Measurements from ENCODE around the gene DNASE2.
A peak's percentile ranks its signal among the peaks of the same experiment; 100 is the strongest.
"Not testable (repeated sequence)": the region's sequence is repeated elsewhere in the genome, so short reads cannot be mapped to it uniquely, and the experiment has no call there.

DNASE2 gene, protein sequence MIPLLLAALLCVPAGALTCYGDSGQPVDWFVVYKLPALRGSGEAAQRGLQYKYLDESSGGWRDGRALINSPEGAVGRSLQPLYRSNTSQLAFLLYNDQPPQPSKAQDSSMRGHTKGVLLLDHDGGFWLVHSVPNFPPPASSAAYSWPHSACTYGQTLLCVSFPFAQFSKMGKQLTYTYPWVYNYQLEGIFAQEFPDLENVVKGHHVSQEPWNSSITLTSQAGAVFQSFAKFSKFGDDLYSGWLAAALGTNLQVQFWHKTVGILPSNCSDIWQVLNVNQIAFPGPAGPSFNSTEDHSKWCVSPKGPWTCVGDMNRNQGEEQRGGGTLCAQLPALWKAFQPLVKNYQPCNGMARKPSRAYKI

GRCh38 chr19:12881172-12881808, at the start of gene DNASE2:
DNASE2 (minus strand) TSS chr19:12881449; CDS start chr19:12881375, 74 bp downstream.
- peaks cover 9% of the 10 kb centered on the region for H3K27me3 Mint-ChIP-seq
- peaks cover 7% of the 10 kb centered on the region for H3K9me3 Mint-ChIP-seq
- intact Hi-C loops (cut with micrococcal nuclease) = no loop called here
- H3K36me3 Mint-ChIP-seq (ENCODE audit: low read depth) = peaks cover 27% of the 10 kb centered on the region
- peaks cover 67% of the 10 kb centered on the region for H3K4me1 Mint-ChIP-seq (ENCODE audit: low read depth)
- H3K27ac Mint-ChIP-seq = peak within 1 kb of the TSS; percentile 97
- H3K4me3 Mint-ChIP-seq = peak within 1 kb of the TSS; percentile 75

DNA sequence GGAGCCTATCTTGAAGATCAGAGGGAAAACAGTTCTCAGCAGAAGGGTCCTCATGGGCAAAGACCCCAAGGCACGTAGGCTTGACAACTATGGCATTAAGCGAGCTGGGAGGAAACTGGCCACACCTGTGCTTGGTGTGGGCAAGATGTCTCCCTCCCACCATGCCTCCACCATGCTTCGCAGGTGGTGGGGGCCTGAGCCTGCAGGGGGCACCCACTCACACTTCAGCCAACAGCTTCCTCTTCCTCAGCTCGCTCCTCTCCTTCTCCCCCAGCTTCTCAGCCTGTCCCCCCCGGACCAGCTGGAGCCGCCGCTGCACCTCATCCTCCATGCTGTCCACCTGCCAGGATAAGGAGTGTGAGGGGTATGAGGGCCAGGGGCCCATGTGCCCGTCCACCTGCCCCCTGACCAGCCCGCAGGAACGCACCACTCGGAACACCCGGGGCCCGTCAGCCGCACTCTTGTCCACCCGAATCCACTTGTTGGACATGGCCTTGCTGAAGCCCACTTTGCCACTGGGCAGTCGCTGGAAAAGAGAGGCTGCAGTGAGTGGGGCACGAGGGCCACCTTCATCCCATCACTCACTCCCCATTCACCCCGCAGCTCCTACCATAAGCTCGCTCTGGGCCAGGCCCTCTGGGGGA, 48.9 kb upstream of the DNASE2 start:
- no peaks in the 10 kb centered on the region for H3K27me3 Mint-ChIP-seq
- intact Hi-C loops (cut with micrococcal nuclease) = no loop called here
- no peak overlapping the region for H3K4me3 Mint-ChIP-seq
- no peak overlapping the region for H3K27ac Mint-ChIP-seq
- peaks cover 74% of the 10 kb centered on the region for H3K36me3 Mint-ChIP-seq (ENCODE audit: low read depth)
- H3K4me1 Mint-ChIP-seq (ENCODE audit: low read depth) = peaks cover 34% of the 10 kb centered on the region
- H3K9me3 Mint-ChIP-seq = no peaks in the 10 kb centered on the region

- Mint-ChIP-seq H3K27me3 (no peaks in the 10 kb centered on the region), H3K4me1 (ENCODE audit: low read depth) (no peaks in the 10 kb centered on the region), H3K36me3 (ENCODE audit: low read depth) (peaks cover 87% of the 10 kb centered on the region), H3K4me3 (no peak overlapping the region), H3K9me3 (no peaks in the 10 kb centered on the region), H3K27ac (no peak overlapping the region)
- intact Hi-C loops (cut with micrococcal nuclease) = no loop called here
Observed at GRCh38 chr19:12924621-12925310, 43.5 kb upstream of the DNASE2 start.

- H3K4me1 Mint-ChIP-seq (ENCODE audit: low read depth) = peaks cover 16% of the 10 kb centered on the region
- H3K27me3 Mint-ChIP-seq = no peaks in the 10 kb centered on the region
- H3K36me3 Mint-ChIP-seq (ENCODE audit: low read depth) = peaks cover 69% of the 10 kb centered on the region
- intact Hi-C loops (cut with micrococcal nuclease) = no loop called here
- H3K9me3 Mint-ChIP-seq = no peaks in the 10 kb centered on the region
- no peak overlapping the region for H3K4me3 Mint-ChIP-seq
- no peak overlapping the region for H3K27ac Mint-ChIP-seq
Observed at GRCh38 chr19:12922959-12923358, 41.7 kb upstream of the DNASE2 start.

- Mint-ChIP-seq H3K4me1 (ENCODE audit: low read depth) (peaks cover 17% of the 10 kb centered on the region), H3K36me3 (ENCODE audit: low read depth) (peaks cover 50% of the 10 kb centered on the region), H3K9me3 (no peaks in the 10 kb centered on the region), H3K27me3 (no peaks in the 10 kb centered on the region), H3K4me3 (no peak overlapping the region), H3K27ac (peak overlapping the region; percentile 83)
- intact Hi-C loops (cut with micrococcal nuclease) = no loop called here
Observed at GRCh38 chr19:12921047-12921446, 39.8 kb upstream of the DNASE2 start.

GRCh38 chr19:12918253-12918652, 37.0 kb upstream of the DNASE2 start:
- peaks cover 30% of the 10 kb centered on the region for H3K4me1 Mint-ChIP-seq (ENCODE audit: low read depth)
- H3K4me3 Mint-ChIP-seq = peak overlapping the region; percentile 38
- H3K36me3 Mint-ChIP-seq (ENCODE audit: low read depth) = peaks cover 22% of the 10 kb centered on the region
- H3K27me3 Mint-ChIP-seq = no peaks in the 10 kb centered on the region
- intact Hi-C loops (cut with micrococcal nuclease) = loop anchor here (2.0 kb wide), 1 partner anchor 15 kb away; the partner anchor contains the start of gene FARSA
- peak overlapping the region; percentile 83 for H3K27ac Mint-ChIP-seq
- H3K9me3 Mint-ChIP-seq = no peaks in the 10 kb centered on the region

GRCh38 chr19:12915860-12916259, 34.6 kb upstream of the DNASE2 start:
- H3K27me3 Mint-ChIP-seq; intact Hi-C loops (cut with micrococcal nuclease); H3K9me3 Mint-ChIP-seq; H3K36me3 Mint-ChIP-seq (ENCODE audit: low read depth); H3K27ac Mint-ChIP-seq; H3K4me3 Mint-ChIP-seq: not testable (repeated sequence)
- peaks cover 41% of the 10 kb centered on the region for H3K4me1 Mint-ChIP-seq (ENCODE audit: low read depth)

DNA sequence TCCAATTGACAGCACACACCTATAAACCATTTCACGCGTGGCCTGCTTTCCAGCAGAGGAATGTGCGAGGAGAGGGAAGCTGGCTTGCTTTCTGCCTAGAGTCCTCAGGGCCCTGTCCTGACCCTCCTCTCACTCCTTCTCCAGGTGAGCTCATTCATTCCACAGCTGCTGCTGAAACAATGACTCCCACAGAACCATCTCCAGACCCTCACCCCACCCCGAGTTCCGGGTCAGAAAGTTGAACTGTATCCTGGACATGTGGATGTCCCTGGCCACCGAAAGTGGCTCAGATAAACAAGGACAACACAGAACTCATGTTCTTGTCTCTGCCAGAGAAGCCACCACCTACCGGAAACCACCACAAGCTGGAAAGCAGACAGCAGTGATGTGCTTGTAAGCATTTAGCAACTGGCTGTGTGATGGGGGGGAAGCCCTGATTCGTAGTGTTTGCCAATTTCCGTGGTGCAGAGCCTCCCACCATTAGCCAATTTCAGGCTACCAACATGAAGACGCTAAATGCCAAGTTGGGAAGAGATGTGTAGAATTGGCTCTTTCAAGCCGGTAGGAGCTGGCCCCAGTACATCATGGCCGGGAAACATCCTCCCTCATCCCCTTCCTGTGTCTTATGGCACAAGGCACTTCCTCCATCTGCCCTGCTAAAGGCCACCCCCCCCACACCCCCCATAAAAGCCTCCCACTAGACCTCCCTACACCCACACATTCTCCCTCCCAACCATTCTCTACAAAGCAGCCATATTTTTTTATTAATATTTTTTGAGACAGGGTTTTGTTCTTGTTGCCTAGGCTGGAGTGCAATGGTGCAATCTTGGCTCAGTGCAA, 32.8 kb upstream of the DNASE2 start:
- H3K4me3 Mint-ChIP-seq = no peak overlapping the region
- H3K9me3 Mint-ChIP-seq = no peaks in the 10 kb centered on the region
- peaks cover 37% of the 10 kb centered on the region for H3K4me1 Mint-ChIP-seq (ENCODE audit: low read depth)
- H3K27ac Mint-ChIP-seq = peak overlapping the region; percentile 71
- no peaks in the 10 kb centered on the region for H3K27me3 Mint-ChIP-seq
- H3K36me3 Mint-ChIP-seq (ENCODE audit: low read depth) = no peaks in the 10 kb centered on the region
- intact Hi-C loops (cut with micrococcal nuclease) = no loop called here

GRCh38 chr19:12913011-12913561, 31.8 kb upstream of the DNASE2 start:
- Mint-ChIP-seq H3K4me3 (no peak overlapping the region), H3K36me3 (ENCODE audit: low read depth) (no peaks in the 10 kb centered on the region), H3K27me3 (no peaks in the 10 kb centered on the region), H3K27ac (peak overlapping the region; percentile 56), H3K9me3 (no peaks in the 10 kb centered on the region), H3K4me1 (ENCODE audit: low read depth) (peaks cover 27% of the 10 kb centered on the region)
- intact Hi-C loops (cut with micrococcal nuclease) = no loop called here

DNA sequence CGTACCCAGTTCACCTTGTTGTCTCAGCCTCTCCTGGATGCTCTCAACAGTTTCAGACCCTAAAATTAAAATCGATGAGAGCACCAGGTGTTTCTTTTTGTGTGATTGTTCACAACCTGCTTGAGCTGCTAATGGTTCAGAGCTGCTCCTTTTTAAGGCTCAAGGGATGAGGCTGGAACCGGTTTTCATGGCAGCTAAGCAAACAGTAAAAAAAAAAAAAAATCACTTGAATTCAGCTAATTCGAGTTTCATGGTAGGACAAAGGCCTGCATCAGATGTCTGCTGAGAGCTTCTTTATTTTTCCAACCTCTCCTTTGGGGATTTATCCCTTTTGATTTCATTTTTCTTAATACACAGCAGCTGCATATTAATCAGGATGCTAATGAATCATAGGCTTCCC, 31.3 kb upstream of the DNASE2 start:
- H3K27me3 Mint-ChIP-seq = no peaks in the 10 kb centered on the region
- no peaks in the 10 kb centered on the region for H3K36me3 Mint-ChIP-seq (ENCODE audit: low read depth)
- intact Hi-C loops (cut with micrococcal nuclease) = no loop called here
- H3K9me3 Mint-ChIP-seq = no peaks in the 10 kb centered on the region
- H3K27ac Mint-ChIP-seq = peak overlapping the region; percentile 56
- H3K4me1 Mint-ChIP-seq (ENCODE audit: low read depth) = peaks cover 24% of the 10 kb centered on the region
- no peak overlapping the region for H3K4me3 Mint-ChIP-seq

- Mint-ChIP-seq H3K36me3 (ENCODE audit: low read depth) (peaks cover 7% of the 10 kb centered on the region), H3K4me1 (ENCODE audit: low read depth) (peaks cover 2% of the 10 kb centered on the region), H3K27me3 (no peaks in the 10 kb centered on the region), H3K4me3 (no peak overlapping the region), H3K9me3 (no peaks in the 10 kb centered on the region), H3K27ac (no peak overlapping the region)
- intact Hi-C loops (cut with micrococcal nuclease) = no loop called here
Observed at GRCh38 chr19:12907166-12907565, 25.9 kb upstream of the DNASE2 start.

- Mint-ChIP-seq H3K36me3 (ENCODE audit: low read depth) (peaks cover 60% of the 10 kb centered on the region), H3K27ac (no peak overlapping the region), H3K4me1 (ENCODE audit: low read depth) (no peaks in the 10 kb centered on the region), H3K27me3 (no peaks in the 10 kb centered on the region), H3K4me3 (no peak overlapping the region), H3K9me3 (no peaks in the 10 kb centered on the region)
- intact Hi-C loops (cut with micrococcal nuclease) = no loop called here
Observed at GRCh38 chr19:12899891-12900518, 18.8 kb upstream of the DNASE2 start.

DNA sequence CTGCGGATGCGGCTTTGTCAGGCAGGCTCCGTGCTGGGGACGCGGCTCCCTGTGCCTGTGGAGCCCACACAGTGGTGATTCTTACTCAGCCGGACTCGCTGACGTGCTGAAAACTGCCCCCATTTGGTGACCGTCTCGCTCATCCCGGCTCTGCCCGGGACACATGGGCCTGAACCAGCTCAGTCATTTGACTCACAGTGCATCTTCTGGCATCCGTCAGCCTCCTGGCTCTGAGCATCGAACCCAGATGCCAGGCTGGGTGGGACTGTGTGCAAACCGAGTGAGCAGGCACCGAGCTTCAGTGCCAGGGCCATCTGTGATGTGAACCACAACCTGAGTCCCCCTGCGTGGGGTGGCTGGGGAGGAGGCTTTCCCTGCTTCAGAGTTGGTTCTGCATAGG, 15.2 kb upstream of the DNASE2 start:
- Mint-ChIP-seq H3K4me3 (no peak overlapping the region), H3K27ac (no peak overlapping the region), H3K27me3 (no peaks in the 10 kb centered on the region), H3K36me3 (ENCODE audit: low read depth) (peaks cover 73% of the 10 kb centered on the region), H3K4me1 (ENCODE audit: low read depth) (peaks cover 10% of the 10 kb centered on the region), H3K9me3 (no peaks in the 10 kb centered on the region)
- intact Hi-C loops (cut with micrococcal nuclease) = no loop called here
